ENCODE measurements around the gene CPN2.

CPN2 gene

DNA sequence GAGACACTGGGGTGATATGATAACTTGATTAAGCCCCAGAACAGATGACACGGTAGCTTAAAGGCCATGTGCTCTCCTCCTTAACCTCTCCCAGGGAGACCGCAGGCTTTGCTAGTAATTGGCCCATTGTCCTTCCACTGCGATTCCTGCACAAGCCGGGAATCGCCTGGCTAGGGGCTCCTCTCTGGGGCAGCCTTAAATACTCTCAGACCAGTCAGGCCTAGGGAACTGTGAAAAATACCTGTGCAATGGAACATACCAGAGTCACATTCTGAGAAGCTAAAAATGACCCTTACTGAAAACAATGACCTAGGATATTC lies 56.3 kb downstream of the CPN2 start:
- DNase-seq (ENCODE audit: low read depth in 2 of 2): no peak

DNA sequence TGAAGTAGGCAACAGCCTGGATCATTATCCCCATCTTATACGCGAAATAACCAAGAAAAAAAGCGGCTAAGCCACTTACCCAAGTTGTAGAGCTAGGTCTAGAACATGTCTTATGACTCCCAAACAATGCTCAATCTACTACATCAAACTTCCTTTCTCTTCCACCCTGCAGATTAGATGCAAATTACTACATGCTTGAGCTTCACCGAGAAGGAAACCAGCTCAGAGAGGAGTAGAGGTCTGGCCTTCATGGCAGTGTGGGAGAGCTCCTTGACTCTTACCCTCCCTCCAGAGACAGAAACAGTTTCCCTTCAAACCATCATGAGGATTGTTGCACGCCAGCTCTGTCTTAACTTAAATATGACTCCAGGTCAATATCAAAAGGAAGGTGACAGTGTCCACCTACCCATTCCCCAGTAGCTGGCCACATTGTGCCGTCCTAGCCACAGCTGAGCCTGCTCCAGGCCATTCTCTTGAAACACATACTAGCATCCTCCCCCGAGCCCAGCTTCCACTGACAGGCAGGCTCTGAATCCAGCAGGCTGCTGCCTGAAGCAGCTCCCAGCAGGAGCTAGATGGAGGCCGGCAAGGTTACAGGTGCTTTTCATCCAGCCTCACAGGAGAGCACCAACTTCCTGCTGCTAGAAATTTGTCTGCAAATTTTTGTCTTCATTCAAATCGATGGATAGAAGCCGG lies 56.8 kb downstream of the CPN2 start:
- DNase-seq (ENCODE audit: low read depth in 2 of 2): no peak

DNA sequence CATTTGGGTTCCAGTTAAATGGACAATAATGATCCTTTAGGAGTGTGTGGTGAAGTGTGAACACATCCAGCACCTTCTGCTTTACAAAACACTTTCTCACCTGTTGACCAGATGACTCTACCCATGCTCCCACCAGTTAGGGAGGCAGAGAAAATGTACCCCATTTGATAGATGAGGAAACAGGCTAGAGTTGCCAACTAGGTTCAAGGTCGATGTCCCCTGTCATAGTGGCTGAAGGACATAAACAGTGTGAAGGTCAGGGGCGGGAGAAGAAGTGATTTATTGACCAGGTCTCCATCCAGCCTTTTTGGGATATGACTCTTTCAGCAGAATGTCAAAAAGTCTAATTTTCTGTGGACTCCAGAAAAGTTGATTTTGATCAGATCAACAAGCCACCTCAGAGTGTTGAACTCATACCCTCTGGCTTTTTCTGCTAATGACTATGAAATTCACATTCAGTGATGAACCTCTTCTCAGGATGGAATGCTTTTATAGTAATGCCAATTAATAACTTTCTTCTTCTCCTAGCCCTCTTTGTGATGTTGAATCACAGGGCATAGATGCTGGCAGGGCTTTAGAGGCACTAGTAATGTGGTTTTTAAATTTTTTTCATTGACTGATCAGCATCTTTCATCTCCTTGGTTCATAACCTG lies 57.5 kb downstream of the CPN2 start:
- DNase-seq (ENCODE audit: low read depth in 2 of 2): no peak

DNA sequence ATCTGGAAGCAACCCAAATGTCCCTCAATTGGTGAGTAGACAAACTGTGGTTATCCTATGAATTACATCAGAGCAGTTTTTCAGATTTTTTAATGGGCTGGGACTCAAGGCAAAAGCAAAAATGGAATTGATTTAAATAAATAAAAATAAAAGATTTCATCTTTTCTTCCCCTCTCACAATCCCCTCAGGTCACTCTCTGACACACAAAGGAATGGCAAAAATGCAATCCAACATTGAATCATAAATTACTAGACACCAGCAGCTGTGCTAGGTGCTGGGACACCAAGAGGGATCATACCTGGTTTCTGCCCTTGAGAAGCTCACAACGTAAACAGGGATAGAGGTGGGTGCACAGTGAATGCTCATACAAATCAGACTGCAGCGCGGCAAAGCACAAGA lies 58.8 kb downstream of the CPN2 start:
- no peak for DNase-seq (ENCODE audit: low read depth in 2 of 2)

Measured in stimulated activated CD4-positive, alpha-beta T cell treated with anti-CD3 and anti-CD28 coated beads, Interleukin-1b, Interleukin-23, amount 100 ng/mL, for 1 hour (primary cell).